ENCODE measurements around the gene CENPP.

GRCh38 chr9:92614123-92614510, 288.4 kb downstream of the CENPP start:
- TF ChIP-seq CTCF (IDR thresholded peaks at IDR 0.05; ENCODE audit: insufficient read depth, low read length, poor library complexity, severe bottlenecking) (no peak), EZH2phosphoT487 (conservative IDR thresholded peaks at IDR 0.05; ENCODE audit: low read length) (no peak)
